OCI-LY7 (cell line): ENCODE measurements around the gene DOCK4.

Experiments
- EZH2phosphoT487 ChIP-seq: fragments of 200-600 bp; sonication (generic); IDR thresholded peaks from 2 replicates; pipeline ENCODE4 v1.6.1; 2018; ENCODE audit warnings: low read depth, borderline replicate concordance, mild to moderate bottlenecking, mixed run types, antibody characterized with exemption, low read length, moderate library complexity, mixed read lengths
- TF ChIP-seq, protein P1 (sequence below): fragments of 200-600 bp; sonication (generic); conservative IDR thresholded peaks from 2 replicates; pipeline ENCODE4 v1.5.1; 2014; ENCODE audit warnings: mild to moderate bottlenecking, antibody characterized with exemption, low read length, moderate library complexity, mixed read lengths

GRCh38 chr7:111827863-111828504 is 378.2 kb downstream of the DOCK4 start:
- TF ChIP-seq, protein P1, sequence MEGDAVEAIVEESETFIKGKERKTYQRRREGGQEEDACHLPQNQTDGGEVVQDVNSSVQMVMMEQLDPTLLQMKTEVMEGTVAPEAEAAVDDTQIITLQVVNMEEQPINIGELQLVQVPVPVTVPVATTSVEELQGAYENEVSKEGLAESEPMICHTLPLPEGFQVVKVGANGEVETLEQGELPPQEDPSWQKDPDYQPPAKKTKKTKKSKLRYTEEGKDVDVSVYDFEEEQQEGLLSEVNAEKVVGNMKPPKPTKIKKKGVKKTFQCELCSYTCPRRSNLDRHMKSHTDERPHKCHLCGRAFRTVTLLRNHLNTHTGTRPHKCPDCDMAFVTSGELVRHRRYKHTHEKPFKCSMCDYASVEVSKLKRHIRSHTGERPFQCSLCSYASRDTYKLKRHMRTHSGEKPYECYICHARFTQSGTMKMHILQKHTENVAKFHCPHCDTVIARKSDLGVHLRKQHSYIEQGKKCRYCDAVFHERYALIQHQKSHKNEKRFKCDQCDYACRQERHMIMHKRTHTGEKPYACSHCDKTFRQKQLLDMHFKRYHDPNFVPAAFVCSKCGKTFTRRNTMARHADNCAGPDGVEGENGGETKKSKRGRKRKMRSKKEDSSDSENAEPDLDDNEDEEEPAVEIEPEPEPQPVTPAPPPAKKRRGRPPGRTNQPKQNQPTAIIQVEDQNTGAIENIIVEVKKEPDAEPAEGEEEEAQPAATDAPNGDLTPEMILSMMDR = no peak
- TF ChIP-seq EZH2phosphoT487 = no peak
